GM19372 (cell line): ENCODE results near the gene ADAMTS2.

Source experiments
- ATAC-seq: cut with Tn5 transposase; IDR thresholded peaks from one replicate; pipeline ENCODE4 v1.9.1; 2021; ENCODE audit warnings: mild to moderate bottlenecking, low read depth, moderate library complexity; ENCODE audit not compliant: unreplicated experiment

ADAMTS2 gene

GRCh38 chr5:179313849-179314521 is 31.3 kb downstream of the ADAMTS2 start:
- no peak for ATAC-seq

- ATAC-seq = no peak
Measured at GRCh38 chr5:179312557-179313235, 32.6 kb downstream of the ADAMTS2 start.

GRCh38 chr5:179311581-179311980 is 33.7 kb downstream of the ADAMTS2 start:
- no peak for ATAC-seq

- ATAC-seq = no peak
Measured at GRCh38 chr5:179311091-179311470, 34.2 kb downstream of the ADAMTS2 start.

GRCh38 chr5:179310439-179311090 is 34.7 kb downstream of the ADAMTS2 start:
- no peak for ATAC-seq

GRCh38 chr5:179309751-179310320 is 35.4 kb downstream of the ADAMTS2 start:
- no peak for ATAC-seq

- ATAC-seq = no peak
Measured at GRCh38 chr5:179309383-179309670, 35.9 kb downstream of the ADAMTS2 start.

GRCh38 chr5:179308563-179309382 is 36.5 kb downstream of the ADAMTS2 start:
- ATAC-seq = no peak

GRCh38 chr5:179307931-179308471 is 37.3 kb downstream of the ADAMTS2 start:
- no peak for ATAC-seq

GRCh38 chr5:179307013-179307800 is 38.1 kb downstream of the ADAMTS2 start:
- ATAC-seq = no peak

GRCh38 chr5:179306191-179307012 is 38.9 kb downstream of the ADAMTS2 start:
- no peak for ATAC-seq

- ATAC-seq = no peak
Measured at GRCh38 chr5:179304871-179305270, 40.4 kb downstream of the ADAMTS2 start.

GRCh38 chr5:179304466-179304865 is 40.8 kb downstream of the ADAMTS2 start:
- no peak for ATAC-seq

- ATAC-seq = no peak
Measured at GRCh38 chr5:179303451-179304200, 41.6 kb downstream of the ADAMTS2 start.

- no peak for ATAC-seq
Measured at GRCh38 chr5:179302499-179303185, 42.6 kb downstream of the ADAMTS2 start.

- no peak for ATAC-seq
Measured at GRCh38 chr5:179301796-179302195, 43.5 kb downstream of the ADAMTS2 start.

GRCh38 chr5:179301376-179301775 is 43.9 kb downstream of the ADAMTS2 start:
- no peak for ATAC-seq
